GM12875 (cell line): ENCODE measurements around the gene FAM76B.
A peak's percentile ranks its signal among the peaks of the same experiment; 100 is the strongest.

Experiments
- H3K4me3 ChIP-seq: one replicate; pipeline ENCODE4 v1.5.1; 2011; ENCODE audit warnings: low read depth, low read length, control low read depth
- CTCF ChIP-seq: IDR thresholded peaks from 2 replicates; pipeline ENCODE4 v1.5.1; 2011; ENCODE audit warnings: low read depth, mild to moderate bottlenecking, control low read depth, inconsistent platforms, low read length, moderate library complexity, borderline replicate concordance; ENCODE audit not compliant: insufficient read depth

Gene FAM76B

GRCh38 chr11:95780544-95780943 is 9.0 kb downstream of the FAM76B start:
- no peak for TF ChIP-seq CTCF
- H3K4me3 ChIP-seq = no peak overlapping the region

- no peak overlapping the region for H3K4me3 ChIP-seq
- TF ChIP-seq CTCF = no peak
Measured at GRCh38 chr11:95778699-95779098, 10.9 kb downstream of the FAM76B start.

- no peak for TF ChIP-seq CTCF
- no peak overlapping the region for H3K4me3 ChIP-seq
Measured at GRCh38 chr11:95776859-95777258, 12.7 kb downstream of the FAM76B start.

- no peak overlapping the region for H3K4me3 ChIP-seq
- no peak for TF ChIP-seq CTCF
Measured at GRCh38 chr11:95768521-95768920, 21.1 kb downstream of the FAM76B start.

- TF ChIP-seq CTCF = no peak
- H3K4me3 ChIP-seq = no peak overlapping the region
Measured at GRCh38 chr11:95767498-95767897, 22.1 kb downstream of the FAM76B start.

DNA sequence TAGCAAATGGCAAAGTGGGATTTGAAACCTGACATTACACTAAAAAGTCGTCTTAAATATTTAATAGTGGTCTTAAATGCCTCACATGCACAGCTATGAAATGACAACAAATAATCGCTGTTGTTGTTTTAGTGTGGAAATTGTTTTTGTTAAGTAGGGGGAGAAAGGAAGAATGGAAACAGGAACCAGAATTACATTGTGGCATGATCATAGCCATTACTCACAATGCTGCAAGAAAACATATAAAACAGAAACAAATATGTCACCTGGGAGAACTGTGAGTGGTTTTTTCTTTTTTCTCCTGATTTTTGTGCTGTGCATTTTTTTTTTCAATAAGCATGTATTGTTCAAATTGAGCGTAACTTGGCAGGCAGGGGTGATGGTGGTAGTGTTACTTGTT is 22.9 kb downstream of the FAM76B start:
- TF ChIP-seq CTCF = no peak
- H3K4me3 ChIP-seq = no peak overlapping the region

- H3K4me3 ChIP-seq = no peak overlapping the region
- 0 out of 2 replicates have a peak, but pooled peaks have one; percentile 23 for TF ChIP-seq CTCF
Measured at GRCh38 chr11:95764267-95764898, 25.2 kb downstream of the FAM76B start.
